Heart right ventricle (tissue), 16 donors: Measurements from ENCODE around the gene SAA4. TPM values are rescaled to one million over a fixed set of nuclear protein-coding genes. Genes with fewer than 3 reads are reported as not detected.
A peak's percentile ranks its signal among the peaks of the same experiment; 100 is the strongest.

Experiments
- ATAC-seq, 8 donors: fragments of 200-7000 bp; cut with Tn5 transposase; one replicate each; pipeline ENCODE4 v1.9.1; 2020; ENCODE audit warnings: mild to moderate bottlenecking in 8 of 8, moderate library complexity in 8 of 8, moderate number of reproducible peaks in 1 of 8
- DNase-seq, 2 donors: peaks; one replicate each; pipeline ENCODE4 v3.0.0-alpha.2; 2020
- H3K27ac ChIP-seq, 10 donors: fragments of 200-600 bp; sonication (generic) in 2 of 10; one replicate each; pipeline versions ENCODE4 v1.5.0 to v1.8.0; 2020 to 2022; ENCODE audit warnings: mild to moderate bottlenecking in 3 of 10
- H3K27me3 ChIP-seq, 7 donors: fragments of 200-600 bp; one replicate each; pipeline ENCODE4 v1.8.0; 2021 to 2022; ENCODE audit warnings: mild to moderate bottlenecking in 2 of 7
- H3K36me3 ChIP-seq, 9 donors: fragments of 200-600 bp; sonication (generic) in 1 of 9; one replicate each; pipeline versions ENCODE4 v1.5.0 to v1.8.0; 2020 to 2022; ENCODE audit warnings: mild to moderate bottlenecking in 2 of 9
- H3K4me1 ChIP-seq, 9 donors: fragments of 200-600 bp; sonication (generic) in 1 of 9; one replicate each; pipeline versions ENCODE4 v1.5.0 to v1.8.0; 2020 to 2022; ENCODE audit warnings: mild to moderate bottlenecking in 4 of 9
- H3K4me3 ChIP-seq, 10 donors: fragments of 200-600 bp; sonication (generic) in 2 of 10; one replicate each; pipeline versions ENCODE4 v1.5.0 to v1.8.0; 2020 to 2022; ENCODE audit warnings: mild to moderate bottlenecking in 7 of 10, moderate library complexity in 2 of 10
- H3K9me3 ChIP-seq, 11 donors: fragments of 200-600 bp in 10 of 11; sonication (generic) in 2 of 11; one replicate each; pipeline versions ENCODE4 v1.5.0 to v1.8.0; 2013 to 2022; ENCODE audit warnings: mild to moderate bottlenecking in 2 of 11, control low read depth in 1 of 11, moderate library complexity in 1 of 11
- whole genome bisulfite sequencing, 2 donors: extraction: QIAGEN DNeasy Blood & Tissue Kit; methylation state at CpG; one replicate each; pipeline ENCODE4 v1.1.7; 2013; ENCODE audit warnings: inconsistent platforms in 1 of 2; 5-methylcytosine and 5-hydroxymethylcytosine counted together
- intact Hi-C, 10 donors: fragments of 100-400 bp; cut with DNase I; formaldehyde crosslinking; loops; one replicate each; pipeline versions ENCODE4 v1.11.1 to v1.14.2; 2022
- polyA plus RNA-seq, 2 donors: library from polyadenylated mRNA; stranded (reverse); fragments of 200-250 nt; gene quantifications; one replicate each; pipeline ENCODE4 v1.2.3, GENCODE V29; 2013
- total RNA-seq, 10 donors: library from RNA; stranded (reverse); fragmentation: NEBNext Ultra II Directional in 3 of 10; extraction: Animal tissue kit (Norgen Biotek cat#: 25700) in 3 of 10; gene quantifications; one replicate each; pipeline versions ENCODE4 v1.2.1 to v1.2.4, GENCODE V29; 2021 to 2023
- TF ChIP-seq, protein P1 (sequence below), 9 donors: fragments of 200-600 bp; sonication (generic) in 2 of 9; IDR thresholded peaks; one replicate each; pipeline versions ENCODE4 v1.5.0 to v1.8.0; 2021 to 2022; ENCODE audit warnings: antibody characterized with exemption in 9 of 9, mild to moderate bottlenecking in 5 of 9, moderate library complexity in 1 of 9
- donor health status: Arrhythmogenic right ventricular cardiomyopathy.
- donor health status: ischemic (EF 13 %, LVEDD 7.1; RV severe dilation, severe dysfunction).
- donor health status: healthy with polysubstance abuse.
- donor health status: DM: no; HTN: yes; CAD: no.
- donor health status: DM: no; HTN: no; CAD: no.
- donor health status: ischemic (EF 25% LVEDD 6.9; RV normal size, moderate dysfunction).
- donor health status: ischemic (EF 25% LVEDD 5.7; RV mildly dilated, moderate dysfunction).
- donor health status: healthy.
- donor health status: DM: yes; HTN: yes; CAD: no.
- donor health status: Ischemic cardiomyopathy.
- donor health status: ischemic (EF 35%, LVEDD 5.7; RV mildly dilated, moderate dysfunction).
- donor health status: nonischemic (EF 11% LVEDD 7.7; RV severe dilation, severe dysfunction).
- donor health status: DM: yes; HTN: yes; CAD: no.
- donor health status: PGD.
- donor health status: ischemic (EF 29% LVEDD 5.4; RV normal size, mild dysfunction).
- donor health status: nonischemic (EF 23%, LVEDD 6.1; RV moderate dilation, normal function).

SAA4 gene
- total and polyA plus RNA-seq, 12 donors, result not detected

DNA sequence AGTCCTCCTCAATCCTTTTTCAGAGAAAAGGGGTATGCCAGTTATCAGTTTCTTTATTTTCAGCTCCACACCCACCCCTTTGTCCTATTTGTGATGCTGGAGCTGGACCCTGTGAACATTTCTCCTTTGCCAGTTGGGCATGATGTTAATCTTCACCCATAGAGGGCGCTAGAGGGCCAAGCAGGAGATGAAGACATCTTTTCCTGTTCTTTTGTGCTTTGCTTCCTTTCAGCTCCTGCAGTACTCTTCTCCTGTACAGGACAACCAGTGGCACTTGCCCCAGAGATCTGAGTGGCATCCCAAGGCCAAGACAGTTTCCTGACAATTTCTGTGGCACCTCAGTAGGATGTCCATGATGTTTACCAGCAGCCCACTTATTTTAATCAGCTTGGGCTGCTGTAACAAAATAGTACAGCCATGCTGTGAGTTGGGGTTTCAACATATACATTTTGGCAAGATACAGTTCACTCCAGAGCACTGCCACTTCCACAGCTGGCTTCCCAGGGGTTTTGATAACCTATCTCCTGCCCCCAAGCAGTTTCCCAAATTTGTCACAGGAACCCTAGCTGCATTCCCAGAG lies 7.3 kb upstream of the SAA4 start:
- Histone ChIP-seq H3K36me3 (no peaks in the 10 kb centered on the region), H3K4me1 (no peaks in the 10 kb centered on the region), H3K4me3 (no peak overlapping the region), H3K9me3 (no peaks in the 10 kb centered on the region), H3K27me3 (peaks cover 0 to 16% (median 9%) of the 10 kb centered on the region in 7 donors), H3K27ac (no peak overlapping the region)
- intact Hi-C loops, result no loop called here
- WGBS, 2 donors, result 2 to 3% methylated on average over 1 of the region's 1 CpG
- peak in 1 of 8 donors; percentile 45 for ATAC-seq
- DNase-seq, result peak in 1 of 2 donors; percentile 11
- TF ChIP-seq, protein P1, sequence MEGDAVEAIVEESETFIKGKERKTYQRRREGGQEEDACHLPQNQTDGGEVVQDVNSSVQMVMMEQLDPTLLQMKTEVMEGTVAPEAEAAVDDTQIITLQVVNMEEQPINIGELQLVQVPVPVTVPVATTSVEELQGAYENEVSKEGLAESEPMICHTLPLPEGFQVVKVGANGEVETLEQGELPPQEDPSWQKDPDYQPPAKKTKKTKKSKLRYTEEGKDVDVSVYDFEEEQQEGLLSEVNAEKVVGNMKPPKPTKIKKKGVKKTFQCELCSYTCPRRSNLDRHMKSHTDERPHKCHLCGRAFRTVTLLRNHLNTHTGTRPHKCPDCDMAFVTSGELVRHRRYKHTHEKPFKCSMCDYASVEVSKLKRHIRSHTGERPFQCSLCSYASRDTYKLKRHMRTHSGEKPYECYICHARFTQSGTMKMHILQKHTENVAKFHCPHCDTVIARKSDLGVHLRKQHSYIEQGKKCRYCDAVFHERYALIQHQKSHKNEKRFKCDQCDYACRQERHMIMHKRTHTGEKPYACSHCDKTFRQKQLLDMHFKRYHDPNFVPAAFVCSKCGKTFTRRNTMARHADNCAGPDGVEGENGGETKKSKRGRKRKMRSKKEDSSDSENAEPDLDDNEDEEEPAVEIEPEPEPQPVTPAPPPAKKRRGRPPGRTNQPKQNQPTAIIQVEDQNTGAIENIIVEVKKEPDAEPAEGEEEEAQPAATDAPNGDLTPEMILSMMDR (IDR thresholded peaks at IDR 0.05), result peak; percentile 8 to 79 (median 47)

DNA sequence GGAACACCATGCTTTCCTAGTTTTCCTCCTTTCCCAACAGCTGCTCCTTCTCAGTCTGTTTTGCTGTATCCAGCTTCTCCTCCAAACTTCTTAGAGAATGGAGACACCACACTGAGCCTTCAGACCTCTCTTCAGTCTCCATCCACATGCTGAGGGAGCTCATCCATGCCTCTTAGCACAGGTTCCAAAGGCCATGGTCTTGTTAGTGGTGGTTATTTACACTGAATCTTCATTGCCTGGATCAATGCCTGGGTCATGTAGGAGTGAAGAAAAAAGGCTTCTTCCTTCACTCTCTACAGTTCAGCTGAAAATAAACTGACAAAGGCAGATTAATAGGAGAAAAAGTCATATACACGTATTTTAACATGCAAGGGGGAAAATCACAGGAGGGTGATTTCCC lies 3.1 kb upstream of the SAA4 start:
- Histone ChIP-seq H3K27me3 (peaks cover 0 to 42% (median 9%) of the 10 kb centered on the region in 7 donors), H3K36me3 (no peaks in the 10 kb centered on the region), H3K4me1 (no peaks in the 10 kb centered on the region), H3K4me3 (no peak overlapping the region), H3K27ac (no peak overlapping the region), H3K9me3 (no peaks in the 10 kb centered on the region)
- no peak for DNase-seq
- TF ChIP-seq, protein P1 (IDR thresholded peaks at IDR 0.05), result no peak
- 65 to 84% methylated on average over 1 of the region's 1 CpG for WGBS, 2 donors
- intact Hi-C loops, result no loop called here
- ATAC-seq, result no peak

DNA sequence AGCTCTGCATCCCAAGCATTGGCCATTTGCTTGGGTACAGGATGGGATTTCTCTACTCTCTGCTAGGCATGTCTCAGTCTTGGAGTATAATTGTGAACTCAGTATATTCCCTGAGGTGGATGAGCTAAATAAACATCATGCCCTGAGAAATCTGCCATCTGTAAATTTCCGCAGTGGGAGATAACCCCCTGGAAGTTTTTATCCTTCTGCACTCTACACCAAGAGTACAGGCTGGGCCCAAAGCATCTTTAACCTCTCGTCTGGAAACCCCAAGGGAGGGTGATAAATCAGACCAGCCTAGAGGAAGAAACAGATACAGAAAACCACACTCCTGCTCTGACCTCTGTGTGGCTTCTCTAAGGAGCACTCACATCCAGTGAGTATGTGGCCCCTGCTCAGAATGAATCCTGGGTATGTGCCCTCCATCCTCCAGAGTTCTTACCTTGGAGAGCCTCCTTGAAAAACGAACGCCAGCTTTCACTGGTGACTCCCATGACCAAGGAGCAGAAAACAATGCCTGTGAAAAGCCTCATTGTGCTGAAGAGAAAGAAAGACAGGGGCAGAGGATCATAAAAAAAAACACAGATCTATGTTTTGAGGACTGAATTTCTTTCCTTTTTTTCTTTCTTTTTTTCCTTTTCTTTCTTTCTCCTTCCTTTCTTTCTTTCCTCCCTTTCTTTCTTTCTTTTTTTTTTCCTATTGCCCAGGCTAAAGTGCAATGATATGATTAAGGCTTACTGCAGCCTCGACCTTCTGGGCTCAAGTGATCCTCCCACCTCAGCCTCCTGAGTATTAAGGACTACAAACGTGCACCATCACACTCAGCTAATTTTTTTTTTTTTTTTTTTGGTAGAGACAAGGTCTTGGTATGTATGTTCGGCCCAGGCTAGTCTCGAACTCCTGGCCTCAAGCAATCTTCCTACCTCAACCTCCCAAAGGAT lies 938 bp downstream of the SAA4 start:
- intact Hi-C loops, result no loop called here

DNA sequence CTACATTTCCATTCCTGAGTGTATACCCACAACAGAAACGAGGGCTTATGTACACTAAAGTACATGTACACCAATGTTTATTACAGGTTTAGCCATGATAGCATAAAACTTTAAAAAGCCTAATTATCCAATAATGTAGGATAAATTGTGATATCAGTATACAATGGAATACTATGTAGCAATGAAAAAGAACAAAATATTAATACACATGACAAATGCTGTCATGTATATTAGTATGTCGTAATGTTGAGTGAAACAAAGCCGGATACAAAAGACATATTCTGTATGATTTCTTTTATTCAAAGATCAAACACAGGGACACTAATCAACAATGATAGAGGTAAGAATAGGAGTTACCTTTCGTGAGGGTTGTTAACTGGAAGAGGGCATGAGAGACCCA lies 2.7 kb downstream of the SAA4 start:
- Histone ChIP-seq H3K36me3 (no peaks in the 10 kb centered on the region), H3K4me1 (no peaks in the 10 kb centered on the region), H3K9me3 (no peaks in the 10 kb centered on the region), H3K27me3 (peaks cover 0 to 33% (median under 1%) of the 10 kb centered on the region in 7 donors), H3K27ac (no peak overlapping the region), H3K4me3 (no peak overlapping the region)
- 87 to 94% methylated on average over 4 of the region's 4 CpGs for WGBS, 2 donors
- intact Hi-C loops, result no loop called here
- TF ChIP-seq, protein P1 (IDR thresholded peaks at IDR 0.05), result no peak
- DNase-seq, result no peak
- ATAC-seq, result no peak

More for the DNA sequence above, 938 bp downstream of the SAA4 start:
- no peaks in the 10 kb centered on the region for H3K9me3 ChIP-seq
- no peaks in the 10 kb centered on the region for H3K4me1 ChIP-seq
- DNase-seq (no peak), ATAC-seq (no peak)
- H3K4me3 ChIP-seq, result no peak overlapping the region
- TF ChIP-seq, protein P1 (IDR thresholded peaks at IDR 0.05), result no peak
- H3K36me3 ChIP-seq, result no peaks in the 10 kb centered on the region
- peaks cover 0 to 47% (median 9%) of the 10 kb centered on the region in 7 donors for H3K27me3 ChIP-seq
- WGBS, 2 donors, result 56 to 58% methylated on average over 8 of the region's 8 CpGs
- no peak overlapping the region for H3K27ac ChIP-seq
